Epithelial cell of esophagus (primary cell): ENCODE measurements around the gene CCDC183.
"Not testable (repeated sequence)": the region's sequence is repeated elsewhere in the genome, so short reads cannot be mapped to it uniquely, and the experiment has no call there.

Experiments
- DNase-seq: peaks from one replicate; pipeline ENCODE4 v3.0.0; 2010; ENCODE audit warnings: low read depth
- H3K4me3 ChIP-seq: 2 replicates; pipeline ENCODE4 v1.5.1; 2011; ENCODE audit warnings: mild to moderate bottlenecking, low read length, control low read depth
- CTCF ChIP-seq: IDR thresholded peaks from 2 replicates; pipeline ENCODE4 v1.5.1; 2011; ENCODE audit warnings: low read depth, mild to moderate bottlenecking, low read length, control low read depth, inconsistent platforms; ENCODE audit not compliant: insufficient read depth; ENCODE audit errors: missing control alignments

Gene CCDC183

GRCh38 chr9:136828474-136829140 is 32.5 kb downstream of the CCDC183 start:
- no peak overlapping the region for H3K4me3 ChIP-seq
- DNase-seq, result no peak
- no peak for TF ChIP-seq CTCF

GRCh38 chr9:136829412-136829811 is 33.3 kb downstream of the CCDC183 start:
- DNase-seq, result no peak
- TF ChIP-seq CTCF, result no peak
- no peak overlapping the region for H3K4me3 ChIP-seq

- no peak overlapping the region for H3K4me3 ChIP-seq
- DNase-seq, result no peak
- no peak for TF ChIP-seq CTCF
Measured at GRCh38 chr9:136829981-136830885, 34.1 kb downstream of the CCDC183 start.

- no peak for DNase-seq
- H3K4me3 ChIP-seq, result no peak overlapping the region
- TF ChIP-seq CTCF, result no peak
Measured at GRCh38 chr9:136831002-136831719, 35.0 kb downstream of the CCDC183 start.

- no peak overlapping the region for H3K4me3 ChIP-seq
- TF ChIP-seq CTCF, result no peak
- no peak for DNase-seq
Measured at GRCh38 chr9:136831720-136832104, 35.6 kb downstream of the CCDC183 start.

GRCh38 chr9:136832581-136832980 is 36.4 kb downstream of the CCDC183 start:
- no peak for TF ChIP-seq CTCF
- no peak overlapping the region for H3K4me3 ChIP-seq
- DNase-seq, result no peak

GRCh38 chr9:136833381-136834048 is 37.4 kb downstream of the CCDC183 start:
- H3K4me3 ChIP-seq, DNase-seq: not testable (repeated sequence)
